Measurements from ENCODE around the gene KDM5B.
A peak's percentile ranks its signal among the peaks of the same experiment; 100 is the strongest.
"Not testable (repeated sequence)": the region's sequence is repeated elsewhere in the genome, so short reads cannot be mapped to it uniquely, and the experiment has no call there.

KDM5B gene

DNA sequence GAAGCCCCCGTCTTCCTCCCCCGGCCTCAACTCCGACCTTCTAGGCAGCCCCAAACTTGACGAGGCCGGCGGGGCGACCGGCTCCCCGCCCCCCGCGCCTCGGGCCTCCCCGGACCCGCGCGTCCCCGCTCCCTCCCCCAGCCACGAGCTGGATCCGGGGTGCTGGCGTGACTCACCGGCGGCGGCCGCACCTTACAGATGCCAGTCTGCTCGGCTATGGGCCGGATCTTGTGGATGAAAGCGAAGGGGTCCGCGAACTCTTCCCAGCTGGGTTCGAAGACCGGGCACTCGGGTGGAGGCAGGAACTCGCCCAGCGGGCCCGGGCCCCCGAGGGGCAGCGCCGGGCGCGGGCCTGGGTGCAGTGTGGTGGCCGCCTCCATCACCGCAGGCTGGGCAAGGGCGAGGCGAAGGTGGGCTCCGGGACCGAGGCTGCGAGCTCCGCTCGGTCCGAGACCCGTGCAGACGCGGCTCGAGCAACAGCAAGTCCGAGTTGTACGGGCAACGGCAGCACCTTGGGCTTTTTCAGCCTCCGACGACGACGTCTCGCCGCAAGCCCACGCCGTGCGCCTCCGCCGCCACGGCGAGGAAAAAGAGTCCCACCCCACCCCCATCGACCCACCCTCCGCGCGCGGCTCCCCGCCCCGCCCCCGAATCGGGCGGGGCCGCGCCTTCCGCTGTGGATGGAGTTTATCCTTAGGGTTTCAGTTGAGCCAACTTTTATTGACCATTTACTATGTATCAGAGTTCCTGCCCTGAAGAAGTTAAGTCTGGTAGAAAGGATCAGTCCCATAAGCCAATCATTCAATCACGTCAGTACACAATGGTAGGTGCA, at the start of gene KDM5B:
TSS of gene KDM5B (minus strand) at position 496 of the 832 bp plus-strand sequence. CDS start at position 380, 116 bp downstream.
- peak; percentile 76 to 77 for DNase-seq

DNA sequence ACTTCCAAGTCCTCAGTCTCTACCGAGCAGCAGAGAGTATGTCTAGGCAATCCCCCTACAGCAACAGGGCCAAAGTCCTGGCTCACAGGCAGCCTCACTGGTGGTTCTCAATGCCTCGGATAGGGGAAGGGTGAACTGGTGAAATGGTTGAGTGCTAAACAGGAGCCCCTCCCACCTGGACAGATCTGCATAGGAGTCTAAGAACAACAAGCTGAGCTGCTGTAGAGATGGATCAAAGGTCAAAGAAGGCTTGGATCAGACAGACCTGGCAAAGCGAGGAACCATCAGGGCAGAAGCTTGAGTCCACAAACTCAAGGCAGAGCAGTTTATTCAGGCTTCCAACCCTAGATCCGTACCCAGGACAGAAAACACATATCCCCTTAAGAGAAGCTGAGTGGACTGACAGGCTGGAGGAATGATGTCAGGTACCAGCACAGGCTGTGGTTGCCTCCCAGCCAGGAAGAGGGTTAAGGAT, 49.0 kb upstream of the KDM5B start:
- DNase-seq: no peak

DNA sequence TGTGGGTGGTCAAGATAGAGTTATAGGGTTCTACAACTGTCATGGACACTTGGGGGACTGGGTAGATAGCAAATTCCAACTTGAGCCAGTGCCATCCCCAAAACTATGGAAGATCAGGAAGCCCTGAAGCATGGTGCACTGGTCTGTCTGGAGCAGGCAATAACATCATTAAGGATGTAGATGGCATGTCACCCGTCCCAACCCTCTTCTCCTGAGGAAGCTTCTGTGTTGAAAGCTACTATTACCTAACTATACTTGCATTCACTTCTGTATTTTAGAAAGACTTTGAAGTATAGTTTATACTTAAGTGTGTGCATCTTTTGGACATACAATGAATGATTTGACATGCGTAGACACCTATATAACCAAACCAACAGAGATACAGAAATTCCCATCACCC, 47.8 kb upstream of the KDM5B start:
- no peak for DNase-seq

DNA sequence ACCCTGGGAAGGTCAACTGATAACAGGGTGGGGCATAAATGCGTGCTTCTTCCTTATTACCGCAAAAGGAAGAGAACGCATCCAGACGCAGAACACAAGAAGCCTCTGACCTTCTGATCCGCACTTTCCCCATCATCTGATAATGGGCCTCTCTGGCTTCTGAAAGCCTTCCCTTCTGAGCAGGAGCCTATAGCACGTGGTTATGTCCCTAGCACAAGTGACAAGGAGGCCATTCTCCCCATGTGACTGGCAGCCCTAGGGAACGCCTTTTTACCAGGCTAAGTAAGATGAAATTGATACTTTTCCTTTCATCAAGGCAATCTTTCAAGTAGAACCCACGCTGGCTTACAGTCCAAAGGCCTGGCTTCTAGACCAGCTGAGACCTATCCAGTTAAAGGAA, 46.6 kb upstream of the KDM5B start:
- no peak for DNase-seq

DNA sequence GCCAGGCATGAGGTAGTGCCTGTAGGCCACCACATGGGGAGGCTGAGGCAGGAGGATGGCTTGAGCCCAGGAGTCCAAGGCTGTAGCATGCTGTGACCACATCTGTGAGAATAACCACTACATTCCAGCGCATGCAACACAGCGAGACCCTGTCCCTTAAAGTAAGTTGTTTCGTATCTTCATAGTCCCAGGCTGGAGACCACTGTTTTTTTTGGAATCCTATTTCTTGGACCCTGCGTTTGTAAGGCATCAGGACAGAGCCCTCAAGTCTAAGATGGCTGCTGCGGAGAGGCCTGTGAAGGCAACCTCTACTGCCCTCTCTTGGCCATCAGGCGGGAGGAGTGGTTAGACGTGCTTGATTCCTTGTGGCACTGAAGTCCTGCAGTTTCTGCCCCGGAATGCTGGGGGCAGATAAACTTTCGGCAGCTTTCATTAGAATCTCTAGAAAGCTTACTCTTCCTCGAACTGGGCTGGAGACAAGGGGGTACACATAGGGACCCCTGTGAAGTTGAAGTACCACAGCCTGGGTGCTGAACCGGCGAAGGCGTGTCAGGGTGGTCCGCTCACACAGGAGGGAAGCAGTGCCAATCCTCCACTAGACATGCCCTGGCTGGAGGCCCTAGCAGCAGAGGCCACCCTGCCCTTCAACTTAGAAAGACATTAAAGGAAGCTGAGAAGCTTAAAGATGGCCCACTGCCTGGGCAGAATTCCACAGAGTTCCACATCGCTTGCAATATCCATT, 44.1 kb upstream of the KDM5B start:
- peak; percentile 26 for DNase-seq

DNA sequence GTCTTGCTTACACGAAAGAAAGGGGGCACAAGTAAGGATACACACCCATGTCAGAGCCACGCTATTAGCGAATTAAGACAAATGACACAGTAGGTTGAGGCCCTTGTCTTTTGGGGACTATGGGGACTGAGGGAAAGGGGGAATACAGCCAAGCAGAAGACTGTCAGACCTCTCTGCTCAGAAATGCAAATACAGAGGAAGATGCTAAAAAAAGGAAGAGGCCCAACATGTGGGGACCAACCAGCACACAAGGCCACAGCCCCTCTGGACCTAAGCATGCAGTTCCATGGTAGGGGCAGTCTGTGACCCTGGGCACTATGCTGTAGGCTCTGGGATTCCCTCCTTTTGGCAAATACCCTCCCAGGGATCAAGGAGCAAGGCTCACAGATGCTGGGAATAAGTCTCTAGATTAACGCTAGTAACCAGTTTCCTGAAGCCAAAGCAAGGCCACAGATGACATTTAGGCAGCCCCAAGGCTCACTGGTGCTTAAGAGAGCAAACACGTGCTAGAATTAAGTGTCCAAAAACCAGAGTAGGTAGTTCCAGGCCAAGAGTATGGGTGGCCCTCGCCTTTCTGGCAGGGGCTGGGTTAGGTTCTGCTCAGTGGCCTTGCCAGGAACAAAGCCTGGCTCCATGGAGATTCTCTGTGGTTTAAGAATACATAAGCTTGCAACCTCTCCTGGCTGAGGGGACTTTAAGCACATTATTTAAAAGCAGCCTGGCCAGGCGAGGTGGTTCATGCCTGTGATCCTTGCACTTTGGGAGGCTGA, 42.6 kb upstream of the KDM5B start:
- DNase-seq: no peak

DNA sequence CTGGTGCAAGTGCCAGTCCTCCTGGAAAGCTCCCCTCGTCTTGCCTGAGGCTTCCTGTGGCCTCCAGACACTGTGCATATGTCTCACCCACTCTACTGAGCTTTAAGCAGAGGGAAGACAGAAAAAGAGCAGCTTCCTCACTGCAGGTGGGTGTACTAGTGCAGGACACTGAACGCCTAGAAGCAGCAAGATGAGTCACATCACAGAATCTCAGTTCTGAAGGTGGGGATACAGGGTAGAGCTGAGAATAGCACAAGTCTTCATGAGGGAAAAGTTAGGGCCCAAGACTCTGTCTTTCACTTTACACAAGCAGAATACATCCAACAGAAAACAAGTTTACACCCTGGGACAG, 39.9 kb upstream of the KDM5B start:
- DNase-seq: no peak

DNA sequence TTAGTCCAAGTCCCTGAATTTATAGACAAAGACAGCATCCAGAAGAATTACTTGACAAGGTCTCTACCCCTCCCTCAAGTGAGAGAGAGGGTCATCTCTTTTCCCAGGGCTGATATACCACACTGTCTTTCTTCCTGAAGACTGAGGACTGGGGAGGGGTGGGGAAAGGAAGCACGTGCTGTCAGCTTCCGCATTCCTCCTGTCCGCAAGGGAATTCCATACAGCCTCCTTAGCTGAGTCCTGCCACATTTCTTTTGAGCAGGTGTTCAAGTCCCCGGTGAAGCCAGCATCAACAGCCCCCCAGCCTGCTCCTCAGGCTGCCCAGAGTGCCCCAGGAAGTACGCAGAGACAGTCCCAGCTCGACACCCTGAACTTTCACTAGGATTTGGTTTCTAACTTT, 36.7 kb upstream of the KDM5B start:
- no peak for DNase-seq

DNA sequence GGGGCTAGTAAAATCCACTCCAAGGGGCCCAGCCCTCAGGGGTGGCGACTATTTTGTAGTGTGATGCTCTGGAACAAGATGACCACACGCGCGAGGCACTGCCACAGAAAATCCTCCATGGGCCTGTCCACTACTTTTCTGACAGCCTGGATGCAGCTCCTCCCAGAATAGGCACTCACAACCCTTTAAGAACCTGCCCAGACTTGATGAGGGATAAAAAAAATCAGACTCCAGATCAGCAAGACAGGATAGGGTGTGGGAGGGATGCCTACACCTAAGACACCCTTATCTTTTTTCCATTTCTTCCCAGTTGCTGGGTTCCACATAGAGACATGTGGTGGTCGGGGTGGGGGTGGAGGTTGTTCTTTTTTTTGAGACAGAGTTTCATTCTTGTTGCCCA, 36.0 kb upstream of the KDM5B start:
- no peak for DNase-seq

DNA sequence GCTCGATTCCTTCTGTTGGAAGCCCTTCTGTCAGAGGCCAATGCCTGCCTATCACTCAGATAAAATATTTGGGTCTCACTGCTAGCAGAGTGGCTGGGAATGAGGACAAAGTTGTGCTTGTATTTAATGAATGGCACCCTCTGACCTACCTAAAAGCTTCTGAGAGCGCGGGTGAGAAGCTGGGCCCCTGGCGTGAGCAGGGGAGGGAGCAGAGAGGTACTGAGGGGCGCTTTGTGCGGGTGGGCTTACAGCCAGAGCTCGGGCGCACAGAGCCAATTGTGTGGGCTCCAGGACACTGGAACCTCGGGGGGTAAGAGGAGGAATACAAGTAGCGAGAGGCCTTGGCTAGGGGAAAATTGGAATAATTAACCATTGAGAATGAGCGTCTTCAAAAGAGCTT, 34.9 kb upstream of the KDM5B start:
- DNase-seq: no peak

DNA sequence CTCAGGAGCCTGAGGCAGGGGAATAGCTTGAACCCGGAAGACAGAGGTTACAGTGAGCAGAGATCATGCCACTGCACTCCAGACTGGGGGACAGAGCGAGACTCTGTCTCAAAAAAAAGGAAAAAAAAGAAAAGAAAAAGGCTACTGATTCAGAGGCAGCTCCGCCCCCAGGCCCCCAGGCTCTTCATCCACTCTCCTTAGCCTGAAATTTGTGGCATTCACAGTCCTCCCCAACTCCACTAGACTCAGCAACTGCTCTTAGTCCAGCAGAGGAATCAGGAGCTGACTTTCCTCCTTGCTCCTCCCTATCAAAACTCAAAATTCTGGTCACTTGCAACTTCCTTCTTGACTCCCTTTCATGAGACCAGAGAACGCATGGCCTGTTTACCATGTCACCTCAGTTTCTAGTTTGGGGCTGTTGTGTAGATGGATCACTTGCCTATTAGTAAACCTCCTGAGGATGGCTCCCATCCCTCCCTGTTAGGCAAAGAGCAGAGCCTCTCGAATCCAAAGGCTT, 29.6 kb upstream of the KDM5B start:
- no peak for DNase-seq

DNA sequence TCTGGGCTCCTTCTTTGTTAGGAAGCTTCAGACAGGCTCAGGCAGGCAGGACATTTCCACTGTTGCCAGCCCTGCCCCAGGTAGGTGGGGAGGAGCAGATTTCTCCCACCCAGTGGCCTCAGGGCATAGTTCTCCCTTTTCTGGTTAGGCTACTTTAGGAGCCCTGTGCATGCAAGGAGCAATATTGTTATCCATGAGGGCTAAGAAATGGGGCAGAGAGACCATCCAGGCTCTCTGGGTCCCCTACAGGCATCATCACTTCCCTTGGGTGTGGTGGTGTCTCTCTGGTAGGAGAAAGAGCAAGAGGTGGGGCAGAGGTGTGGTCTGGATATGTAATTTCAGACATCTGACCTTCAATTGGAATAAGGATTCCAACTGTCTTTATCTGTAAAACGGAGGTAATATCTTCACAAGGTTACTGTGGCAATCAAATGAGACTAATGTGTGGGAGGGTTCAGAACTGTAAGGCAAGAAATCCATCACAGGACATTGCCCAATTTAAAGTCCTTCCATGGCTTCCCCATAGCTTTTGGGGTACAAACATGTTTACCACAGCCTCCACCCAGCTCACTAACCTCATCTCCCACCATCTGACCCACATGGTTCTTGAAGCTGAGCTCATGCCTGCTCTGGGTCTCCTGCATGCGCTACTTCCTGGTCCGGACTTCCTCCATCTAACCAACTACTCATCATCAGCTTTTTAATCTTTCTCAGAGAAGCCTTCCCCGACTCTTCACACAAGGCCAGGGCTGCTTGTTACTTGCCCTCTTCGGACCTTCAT, 28.6 kb upstream of the KDM5B start:
- DNase-seq: no peak

DNA sequence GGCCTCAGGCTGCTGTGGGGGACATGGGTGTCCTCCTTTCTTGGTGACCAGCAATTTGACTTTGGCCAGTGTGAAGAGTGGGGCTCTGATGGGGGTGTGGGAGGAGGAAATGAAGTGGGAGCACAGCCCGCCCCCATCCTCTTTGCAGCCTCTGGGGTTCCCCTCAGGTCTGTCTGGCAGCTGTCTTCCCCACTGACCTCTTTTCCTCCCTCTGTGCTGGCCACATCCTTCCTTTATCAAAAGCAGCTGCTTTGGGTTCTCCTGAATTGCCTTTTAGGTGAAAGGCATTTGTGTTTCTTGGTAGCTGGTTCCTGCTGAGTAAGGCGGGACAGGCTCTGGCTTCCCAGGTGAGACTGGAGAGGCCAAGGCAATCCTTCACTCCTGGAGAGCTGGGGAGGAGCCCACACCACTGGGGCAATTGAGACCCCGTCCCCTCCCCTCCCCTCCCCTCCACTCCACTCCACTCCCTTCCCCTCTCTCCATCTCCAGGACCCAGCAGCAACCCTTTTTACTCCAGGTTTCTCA, 27.4 kb upstream of the KDM5B start:
- peak; percentile 4 to 23 for DNase-seq

DNA sequence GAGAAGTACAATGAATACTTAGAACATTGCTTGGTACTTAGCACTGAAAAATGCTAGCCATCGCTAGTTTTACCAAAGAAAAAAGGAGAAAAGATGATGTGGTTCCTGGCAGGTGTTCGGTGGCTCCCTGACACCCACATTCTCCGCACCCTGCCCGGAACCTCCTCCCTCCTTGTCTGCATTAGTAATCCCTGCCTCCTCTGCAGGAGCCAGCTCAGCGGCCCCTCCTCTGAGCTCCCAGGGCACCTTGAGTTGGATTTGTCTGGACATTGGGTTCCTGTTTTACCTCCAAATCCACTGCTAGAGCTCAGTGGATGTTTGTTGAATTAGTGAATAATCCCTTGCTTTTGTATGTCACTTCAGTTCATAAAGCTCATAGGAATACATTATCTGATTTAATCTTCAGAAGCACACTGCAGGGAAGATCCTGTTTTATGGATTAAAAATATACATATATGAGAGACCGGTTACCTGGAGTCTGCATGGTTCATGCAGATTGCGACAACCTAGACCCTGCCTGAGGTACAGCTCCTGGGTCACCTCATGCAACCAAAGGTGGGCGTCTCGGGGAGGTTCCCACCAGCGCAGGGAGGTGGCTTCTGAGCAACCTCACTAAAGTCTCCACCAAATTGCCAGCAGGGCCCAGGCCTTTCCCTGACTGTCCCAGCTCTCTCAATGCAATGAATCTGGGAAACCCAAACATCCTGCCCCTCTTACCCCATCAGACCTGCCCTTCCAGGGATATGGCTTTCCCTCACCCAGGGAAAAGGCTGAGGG, 26.7 kb upstream of the KDM5B start:
- DNase-seq: peak; percentile 27 to 37

DNA sequence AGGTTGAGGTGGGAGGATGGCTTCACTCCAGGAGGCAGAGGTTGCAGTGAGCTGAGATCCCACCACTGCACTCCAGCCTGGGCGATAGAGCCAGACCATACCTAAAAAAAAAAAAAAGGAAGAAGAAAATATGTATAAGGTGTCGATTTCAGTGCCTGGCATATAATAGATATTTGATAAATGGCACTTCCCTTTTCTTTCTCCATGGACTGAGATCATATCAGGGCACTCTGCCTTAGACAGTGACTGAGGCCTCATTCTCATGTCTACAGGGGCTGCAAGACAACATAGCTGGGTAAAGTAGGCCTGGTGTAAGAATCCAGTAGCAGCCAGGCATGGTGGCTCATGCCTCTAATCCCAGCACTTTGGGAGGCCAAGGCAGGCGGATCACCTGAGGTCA, 23.7 kb upstream of the KDM5B start:
- DNase-seq: no peak

DNA sequence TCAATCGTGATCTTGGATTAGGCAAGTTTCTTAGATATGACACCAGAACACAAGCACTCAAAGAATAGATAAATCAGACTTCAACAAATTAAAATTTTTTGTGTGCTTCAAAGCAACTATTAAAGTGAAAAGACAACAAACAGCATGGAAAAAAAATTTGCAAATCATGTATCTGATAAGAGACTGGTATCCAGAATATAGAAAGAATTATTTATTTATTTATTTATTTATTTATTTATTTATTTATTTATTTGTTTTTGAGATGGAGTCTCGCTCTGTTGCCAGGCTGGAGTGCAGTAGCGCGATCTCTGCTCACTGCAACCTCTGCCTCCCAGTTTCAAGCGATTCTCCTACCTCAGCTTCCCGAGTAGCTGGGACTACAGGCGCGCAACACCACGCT, 21.0 kb upstream of the KDM5B start:
- not testable (repeated sequence) for DNase-seq

DNA sequence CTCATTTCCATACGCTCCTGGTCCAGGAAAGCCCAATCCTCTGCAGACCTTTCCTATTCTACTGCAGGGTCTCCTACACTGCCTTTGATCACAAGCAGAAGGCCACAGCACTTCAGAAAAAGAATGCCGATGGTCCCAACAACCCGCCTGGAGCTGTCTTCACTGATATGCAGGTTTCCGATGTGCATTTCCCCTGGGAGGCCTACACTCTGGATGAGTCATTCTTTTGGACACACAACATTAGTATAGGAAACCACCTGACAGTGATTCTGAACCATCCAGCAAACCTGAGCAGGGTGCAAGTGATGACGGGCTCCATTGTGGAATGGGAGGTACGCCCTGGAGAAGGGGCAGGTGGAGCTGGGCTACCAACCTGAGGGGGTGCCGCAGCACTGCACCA, 17.5 kb upstream of the KDM5B start:
- no peak for DNase-seq

DNA sequence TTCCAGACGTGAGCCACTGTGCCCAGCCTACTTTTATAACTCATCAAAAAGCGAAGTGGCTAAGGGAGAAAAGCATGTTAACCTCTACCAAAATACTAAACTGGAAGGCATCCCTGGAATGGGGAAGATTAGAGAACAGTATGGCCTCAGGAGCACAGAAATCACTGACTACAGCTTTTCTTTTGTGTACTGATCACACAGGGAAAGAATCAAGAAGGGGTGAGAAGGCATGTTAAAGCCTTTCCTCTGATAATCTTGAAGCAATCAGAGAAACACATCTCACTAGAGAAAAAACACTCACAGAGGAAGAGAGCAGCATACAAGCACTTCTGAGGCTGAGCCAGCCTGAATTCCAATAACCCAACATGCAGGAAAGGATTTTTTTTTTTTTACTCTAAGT, 13.2 kb upstream of the KDM5B start:
- DNase-seq: no peak

DNA sequence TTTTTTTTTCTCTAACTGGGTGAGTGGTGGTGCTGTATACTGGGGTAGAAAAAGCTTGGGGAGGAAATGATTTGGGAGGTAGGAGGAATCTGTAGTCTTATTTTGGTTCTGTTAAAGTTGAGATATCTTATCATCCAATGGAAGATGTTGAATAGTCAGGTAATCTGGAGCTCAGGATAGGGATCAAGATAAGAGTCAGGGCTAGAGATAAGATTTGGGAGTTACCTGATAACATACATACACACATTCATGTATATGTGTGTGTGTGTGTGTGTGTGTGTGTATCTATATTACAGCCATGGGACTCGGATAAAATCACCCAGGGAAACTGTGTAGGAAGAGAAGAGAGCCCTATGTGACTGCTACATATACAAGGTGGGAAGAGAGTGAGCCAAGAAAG, 10.6 kb upstream of the KDM5B start:
- DNase-seq: no peak

DNA sequence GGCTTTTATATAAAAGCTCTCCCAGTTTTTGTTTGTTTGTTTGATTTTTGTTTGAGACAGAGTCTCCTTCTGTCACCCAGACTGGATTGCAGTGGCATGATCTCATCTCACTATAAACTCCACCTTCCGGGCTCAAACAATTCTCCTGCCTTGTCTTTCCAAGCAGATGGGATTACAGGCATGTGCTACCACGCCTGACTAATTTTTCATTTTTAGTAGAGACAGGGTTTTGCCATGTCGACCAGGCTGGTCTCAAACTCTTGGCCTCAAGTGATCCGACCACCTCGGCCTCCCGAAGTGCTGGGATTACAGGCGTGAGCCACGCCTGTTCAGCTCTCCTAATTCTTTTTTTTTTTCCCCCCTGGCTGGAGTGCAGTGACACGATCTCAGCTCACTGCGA, 6.9 kb upstream of the KDM5B start:
- DNase-seq: no peak
